Thyroid gland (tissue), 4 donors: Measurements from ENCODE around the gene LGI4.

Experiments used
- POLR2A ChIP-seq, 2 donors: fragments of 450-650 bp; IDR thresholded peaks; one replicate each; pipeline ENCODE4 v1.6.1; 2017; ENCODE audit warnings: antibody characterized with exemption in 2 of 2, mild to moderate bottlenecking in 2 of 2, moderate library complexity in 1 of 2
- TF ChIP-seq, protein P1 (sequence below), 6 experiments: fragments of 200-600 bp in 3 of 6; fragments of 450-650 bp in 3 of 6; sonication (generic) in 3 of 6; IDR thresholded peaks; one replicate each; pipeline ENCODE4 v1.5.1; 2016 to 2019; ENCODE audit warnings: antibody characterized with exemption in 6 of 6, mild to moderate bottlenecking in 2 of 6, inconsistent platforms in 1 of 6, moderate library complexity in 1 of 6

DNA sequence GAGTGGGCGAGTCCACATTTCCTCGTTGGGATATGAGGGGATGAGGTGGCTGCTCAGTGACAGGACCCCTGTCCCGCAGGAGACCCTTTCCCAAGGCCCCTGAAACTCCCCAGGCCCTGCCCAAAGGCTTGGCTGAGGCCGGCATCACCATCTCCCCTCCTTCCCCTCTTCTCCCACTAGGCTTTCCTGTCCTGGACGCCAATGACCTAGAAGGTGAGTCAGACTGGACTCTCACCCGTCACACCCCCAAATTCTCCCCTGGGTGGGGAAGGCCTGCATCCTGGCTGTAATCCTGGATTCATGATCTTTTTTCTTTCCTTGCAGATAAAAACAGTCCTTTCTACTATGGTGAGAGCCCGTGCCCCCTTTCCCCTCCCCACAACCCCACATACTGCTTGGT is 14.0 kb downstream of the LGI4 start:
- TF ChIP-seq, protein P1, sequence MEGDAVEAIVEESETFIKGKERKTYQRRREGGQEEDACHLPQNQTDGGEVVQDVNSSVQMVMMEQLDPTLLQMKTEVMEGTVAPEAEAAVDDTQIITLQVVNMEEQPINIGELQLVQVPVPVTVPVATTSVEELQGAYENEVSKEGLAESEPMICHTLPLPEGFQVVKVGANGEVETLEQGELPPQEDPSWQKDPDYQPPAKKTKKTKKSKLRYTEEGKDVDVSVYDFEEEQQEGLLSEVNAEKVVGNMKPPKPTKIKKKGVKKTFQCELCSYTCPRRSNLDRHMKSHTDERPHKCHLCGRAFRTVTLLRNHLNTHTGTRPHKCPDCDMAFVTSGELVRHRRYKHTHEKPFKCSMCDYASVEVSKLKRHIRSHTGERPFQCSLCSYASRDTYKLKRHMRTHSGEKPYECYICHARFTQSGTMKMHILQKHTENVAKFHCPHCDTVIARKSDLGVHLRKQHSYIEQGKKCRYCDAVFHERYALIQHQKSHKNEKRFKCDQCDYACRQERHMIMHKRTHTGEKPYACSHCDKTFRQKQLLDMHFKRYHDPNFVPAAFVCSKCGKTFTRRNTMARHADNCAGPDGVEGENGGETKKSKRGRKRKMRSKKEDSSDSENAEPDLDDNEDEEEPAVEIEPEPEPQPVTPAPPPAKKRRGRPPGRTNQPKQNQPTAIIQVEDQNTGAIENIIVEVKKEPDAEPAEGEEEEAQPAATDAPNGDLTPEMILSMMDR (IDR thresholded peaks at IDR 0.05) = no peak
- TF ChIP-seq POLR2A (IDR thresholded peaks at IDR 0.05) = no peak
